HCT116 (cell line): ENCODE measurements around the gene TMEM101. TPM values are rescaled to one million over a fixed set of nuclear protein-coding genes. Genes with fewer than 3 reads are reported as not detected.

Experiments used
- ATAC-seq: fragments of 200-7000 bp; cut with Tn5 transposase; 2 replicates; pipeline ENCODE4 v1.9.1; 2020; ENCODE audit warnings: mild to moderate bottlenecking, moderate library complexity
- BruUV-seq: library from RNA; stranded (reverse); fragments of 400-500 nt; replicated peaks from 2 replicates; lab custom pipeline; 2021; lab: Mats Ljungman, UMichigan
- CTCF ChIA-PET: fragments of 300-600 bp; sonication (Branson Sonifier 250); formaldehyde crosslinking; loops from one replicate; lab custom pipeline; 2021; ENCODE audit warnings: antibody characterized with exemption; lab: Charles Lee
- POLR2A ChIA-PET: fragments of 300-600, 350-600 bp; sonication (Branson Sonifier 250); formaldehyde crosslinking; loops from one replicate; lab custom pipeline; 2021; ENCODE audit warnings: antibody characterized with exemption; lab: Charles Lee
- RAD21 ChIA-PET, 2 experiments: fragments of 300-600 bp; sonication (Branson Sonifier 250); formaldehyde crosslinking; loops; one replicate each; lab custom pipeline; 2023; ENCODE audit warnings: low total read pairs in 2 of 2; ENCODE audit not compliant: uncharacterized antibody in 2 of 2, unreplicated experiment in 2 of 2, low non-redundant PET in 1 of 2; lab: Charles Lee
- DNase-seq: peaks from one replicate; pipeline ENCODE4 v3.0.0-alpha.2; 2010; ENCODE audit warnings: low read depth, low spot score
- H2AFZ ChIP-seq: fragments of 200-600 bp; shearing (Covaris generic), sonication (generic); 2 replicates; pipeline ENCODE4 v1.6.1; 2017; ENCODE audit warnings: low read depth, mixed run types, mixed read lengths, antibody characterized with exemption, low read length; ENCODE audit not compliant: poor library complexity, severe bottlenecking
- H3K27ac ChIP-seq: 2 replicates; pipeline ENCODE4 v1.5.1; 2012; ENCODE audit warnings: low read depth, low read length
- H3K27me3 ChIP-seq: fragments of 200-600 bp; sonication (generic); 2 replicates; pipeline ENCODE4 v1.6.1; 2016; ENCODE audit warnings: mixed run types, low read length, mixed read lengths; ENCODE audit not compliant: insufficient read depth
- H3K36me3 ChIP-seq, 2 experiments: fragments of 200-500 bp in 1 of 2; fragments of 200-600 bp in 1 of 2; sonication (Bioruptor generic) in 1 of 2; sonication (generic) in 1 of 2; 2 replicates each; pipeline versions ENCODE4 v1.5.1 to v1.6.1; 2014 to 2016; ENCODE audit warnings: low read length in 2 of 2, inconsistent platforms in 1 of 2, mixed read lengths in 1 of 2, mixed run types in 1 of 2; ENCODE audit not compliant: insufficient read depth in 2 of 2, control insufficient read depth in 1 of 2
- H3K4me1 ChIP-seq, 2 experiments: fragments of 200-600 bp in 1 of 2; sonication (generic) in 1 of 2; 2 replicates each; pipeline versions ENCODE4 v1.5.1 to v1.6.1; 2012 to 2017; ENCODE audit warnings: low read length in 2 of 2, inconsistent platforms in 1 of 2, mild to moderate bottlenecking in 1 of 2, mixed read lengths in 1 of 2, mixed run types in 1 of 2, moderate library complexity in 1 of 2; ENCODE audit not compliant: insufficient read depth in 2 of 2, control insufficient read depth in 1 of 2
- H3K4me2 ChIP-seq: fragments of 200-600 bp; sonication (generic); 2 replicates; pipeline ENCODE4 v1.6.1; 2017; ENCODE audit warnings: mixed run types, low read length, mixed read lengths
- H3K4me3 ChIP-seq, 2 experiments: fragments of 200-600 bp in 1 of 2; sonication (generic) in 1 of 2; replicated peaks in 1 of 2; 2 replicates each; pipeline ENCODE4 v1.5.1; 2011 to 2016; ENCODE audit warnings: low read length in 2 of 2, control low read depth in 1 of 2, low read depth in 1 of 2, mild to moderate bottlenecking in 1 of 2, mixed read lengths in 1 of 2, mixed run types in 1 of 2
- H3K79me2 ChIP-seq: fragments of 200-600 bp; sonication (generic); 2 replicates; pipeline ENCODE4 v1.6.1; 2017; ENCODE audit warnings: mild to moderate bottlenecking, mixed run types, low read length, moderate library complexity, mixed read lengths; ENCODE audit not compliant: insufficient read depth
- H3K9ac ChIP-seq: fragments of 200-600 bp; sonication (generic); 2 replicates; pipeline ENCODE4 v1.6.1; 2016; ENCODE audit warnings: low read length, mixed read lengths
- H3K9me2 ChIP-seq: fragments of 200-600 bp; sonication (generic), shearing (Covaris generic); 2 replicates; pipeline ENCODE4 v1.6.1; 2017; ENCODE audit warnings: mixed run types, mild to moderate bottlenecking, moderate library complexity; ENCODE audit not compliant: insufficient read depth
- H3K9me3 ChIP-seq, 2 experiments: fragments of 200-500 bp in 1 of 2; fragments of 200-600 bp in 1 of 2; sonication (Bioruptor generic) in 1 of 2; sonication (generic) in 1 of 2; 2 replicates each; pipeline ENCODE4 v1.6.1; 2014 to 2017; ENCODE audit warnings: low read length in 2 of 2, mixed read lengths in 2 of 2, inconsistent platforms in 1 of 2, low read depth in 1 of 2, mild to moderate bottlenecking in 1 of 2, mixed run types in 1 of 2, moderate library complexity in 1 of 2; ENCODE audit not compliant: control insufficient read depth in 1 of 2, insufficient read depth in 1 of 2
- H4K20me1 ChIP-seq: fragments of 200-600 bp; sonication (generic), shearing (Covaris generic); 2 replicates; pipeline ENCODE4 v1.6.1; 2017; ENCODE audit warnings: mixed run types, mild to moderate bottlenecking, moderate library complexity; ENCODE audit not compliant: insufficient read depth
- ELF1 ChIP-seq: IDR thresholded peaks from 2 replicates; pipeline ENCODE4 v1.6.1; 2012; ENCODE audit warnings: low read depth, borderline replicate concordance
- EZH2 ChIP-seq: fragments of 200-600 bp; sonication (generic); IDR thresholded peaks from 2 replicates; pipeline ENCODE4 v1.6.1; 2017; ENCODE audit warnings: antibody characterized with exemption, mixed run types
- EZH2phosphoT487 ChIP-seq: fragments of 200-600 bp; IDR thresholded peaks from 2 replicates; pipeline ENCODE4 v1.6.1; 2018; ENCODE audit warnings: antibody characterized with exemption, borderline replicate concordance
- POLR2A ChIP-seq: IDR thresholded peaks from 2 replicates; pipeline ENCODE4 v1.7.0; 2011; ENCODE audit warnings: borderline replicate concordance; ENCODE audit not compliant: insufficient read depth, insufficient read length; ENCODE audit errors: extremely low read depth
- RAD21 ChIP-seq: IDR thresholded peaks from 2 replicates; pipeline ENCODE4 v1.6.1; 2012; ENCODE audit warnings: low read depth, mild to moderate bottlenecking
- SP1 ChIP-seq: IDR thresholded peaks from 2 replicates; pipeline ENCODE4 v1.6.1; 2012; ENCODE audit warnings: low read depth
- intact Hi-C: fragments of 100-400 bp; cut with micrococcal nuclease; formaldehyde crosslinking; loops from 2 replicates; pipeline ENCODE4 v1.10.0; 2022
- total RNA-seq: library from RNA; stranded (reverse); gene quantifications from one replicate; pipeline ENCODE4 v1.2.1, GENCODE V29; 2021; ENCODE audit not compliant: unreplicated experiment
- TF ChIP-seq, protein P1 (sequence below): IDR thresholded peaks from 2 replicates; pipeline ENCODE4 v1.6.1; 2011; ENCODE audit warnings: mild to moderate bottlenecking, low read length, moderate library complexity; ENCODE audit not compliant: insufficient replicate concordance; ENCODE audit errors: extremely low read depth
- TF ChIP-seq, protein P2 (sequence below): IDR thresholded peaks from 2 replicates; pipeline ENCODE4 v1.6.1; 2012

The TMEM101 gene
- total RNA-seq, 1 experiment from 2014 or later = 43.8 TPM

DNA sequence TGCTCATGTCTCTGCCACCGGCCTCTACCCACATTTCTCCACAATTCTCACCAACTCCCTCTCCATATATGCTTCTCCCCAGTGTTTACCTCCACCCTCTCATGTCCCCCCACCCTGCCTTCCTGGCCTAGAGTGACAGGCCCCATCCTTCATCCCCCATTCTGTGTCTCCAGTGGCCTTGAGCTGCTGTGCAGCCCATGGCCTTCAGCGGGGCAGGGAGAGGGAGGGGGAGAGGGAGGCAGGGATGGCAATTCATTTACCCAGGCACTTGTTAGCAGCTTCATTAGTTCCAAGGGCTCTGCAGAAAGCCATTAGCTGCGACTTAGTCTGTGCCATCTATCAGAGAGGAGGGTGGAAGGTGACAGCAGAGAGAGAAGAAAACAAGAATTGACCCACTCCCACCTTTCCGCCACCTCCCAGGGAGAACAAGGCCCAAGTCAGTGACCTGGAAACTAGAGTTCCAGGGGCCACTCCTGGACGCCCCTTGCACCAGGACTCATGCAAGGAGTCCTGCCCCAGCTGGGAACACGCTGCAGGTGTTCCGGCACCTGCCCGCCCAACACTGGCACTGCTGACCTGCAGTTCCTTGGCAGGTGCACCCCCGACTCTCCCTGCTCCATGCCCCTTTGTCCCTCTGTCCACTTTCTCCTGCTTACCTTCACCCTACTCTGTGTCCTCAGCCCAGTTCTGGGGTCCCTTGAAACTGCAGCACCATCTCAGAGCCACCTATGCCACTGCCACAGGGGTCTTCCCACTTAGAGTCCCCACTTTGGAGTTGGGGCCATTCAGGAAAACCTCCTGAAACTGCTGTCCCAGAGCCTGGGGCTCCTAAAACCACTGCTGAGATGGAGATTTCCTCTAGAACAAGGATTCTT lies 37.6 kb downstream of the TMEM101 start:
- Histone ChIP-seq H3K4me1 (no peaks in the 10 kb centered on the region), H2AFZ (no peak overlapping the region), H3K79me2 (no peaks in the 10 kb centered on the region), H3K4me3 (no peak overlapping the region), H3K27me3 (no peaks in the 10 kb centered on the region)
- DNase-seq = no peak
- TF ChIP-seq, protein P1, sequence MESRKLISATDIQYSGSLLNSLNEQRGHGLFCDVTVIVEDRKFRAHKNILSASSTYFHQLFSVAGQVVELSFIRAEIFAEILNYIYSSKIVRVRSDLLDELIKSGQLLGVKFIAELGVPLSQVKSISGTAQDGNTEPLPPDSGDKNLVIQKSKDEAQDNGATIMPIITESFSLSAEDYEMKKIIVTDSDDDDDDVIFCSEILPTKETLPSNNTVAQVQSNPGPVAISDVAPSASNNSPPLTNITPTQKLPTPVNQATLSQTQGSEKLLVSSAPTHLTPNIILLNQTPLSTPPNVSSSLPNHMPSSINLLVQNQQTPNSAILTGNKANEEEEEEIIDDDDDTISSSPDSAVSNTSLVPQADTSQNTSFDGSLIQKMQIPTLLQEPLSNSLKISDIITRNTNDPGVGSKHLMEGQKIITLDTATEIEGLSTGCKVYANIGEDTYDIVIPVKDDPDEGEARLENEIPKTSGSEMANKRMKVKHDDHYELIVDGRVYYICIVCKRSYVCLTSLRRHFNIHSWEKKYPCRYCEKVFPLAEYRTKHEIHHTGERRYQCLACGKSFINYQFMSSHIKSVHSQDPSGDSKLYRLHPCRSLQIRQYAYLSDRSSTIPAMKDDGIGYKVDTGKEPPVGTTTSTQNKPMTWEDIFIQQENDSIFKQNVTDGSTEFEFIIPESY = no peak
- TF ChIP-seq SP1 = no peak
- TF ChIP-seq EZH2 = no peak
- TF ChIP-seq, all 23 proteins: peak for 0
- no TSS peak for BruUV-seq
- no peaks in the 10 kb centered on the region for H3K36me3 ChIP-seq
- H3K9ac ChIP-seq = no peak overlapping the region
- ChIA-PET CTCF (no interaction called here), RAD21 (no interaction called here), POLR2A (no interaction called here)
- intact Hi-C loops = no loop called here
- ATAC-seq = no peak
- no peak overlapping the region for H3K4me2 ChIP-seq
- no peaks in the 10 kb centered on the region for H3K9me3 ChIP-seq
- H4K20me1 ChIP-seq = no peaks in the 10 kb centered on the region
- H3K9me2 ChIP-seq = no peaks in the 10 kb centered on the region
- H3K27ac ChIP-seq = no peak overlapping the region

DNA sequence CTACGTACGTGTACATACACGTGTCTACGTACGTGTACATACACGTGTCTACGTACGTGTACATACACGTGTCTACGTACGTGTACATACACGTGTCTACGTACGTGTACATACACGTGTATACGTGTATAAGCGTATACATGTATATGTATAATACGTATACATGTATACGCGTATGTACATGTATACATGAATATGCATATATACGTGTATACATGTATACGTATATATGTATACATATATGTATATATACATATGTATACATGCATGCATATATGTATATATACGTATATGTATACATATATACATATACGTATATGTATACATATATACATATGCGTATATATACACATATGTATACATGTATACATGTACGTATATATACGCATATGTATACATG lies 38.9 kb downstream of the TMEM101 start:
- no TSS peak for BruUV-seq
- ChIA-PET RAD21 (no interaction called here), POLR2A (no interaction called here), CTCF (no interaction called here)
- H3K4me1 ChIP-seq = no peaks in the 10 kb centered on the region
- H3K4me3 ChIP-seq = no peak overlapping the region
- H3K9ac ChIP-seq = no peak overlapping the region
- TF ChIP-seq EZH2phosphoT487 (no peak), ELF1 (no peak), RAD21 (no peak), POLR2A (no peak)
- TF ChIP-seq, protein P2, sequence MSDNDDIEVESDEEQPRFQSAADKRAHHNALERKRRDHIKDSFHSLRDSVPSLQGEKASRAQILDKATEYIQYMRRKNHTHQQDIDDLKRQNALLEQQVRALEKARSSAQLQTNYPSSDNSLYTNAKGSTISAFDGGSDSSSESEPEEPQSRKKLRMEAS = no peak
- intact Hi-C loops = no loop called here
- no peaks in the 10 kb centered on the region for H4K20me1 ChIP-seq
- H2AFZ ChIP-seq = no peak overlapping the region
- H3K27ac ChIP-seq = no peak overlapping the region
- no peak for DNase-seq
- no peaks in the 10 kb centered on the region for H3K36me3 ChIP-seq
- H3K9me2 ChIP-seq = no peaks in the 10 kb centered on the region
- no peak for ATAC-seq
- H3K4me2 ChIP-seq = no peak overlapping the region
- H3K27me3 ChIP-seq = no peaks in the 10 kb centered on the region
- no peaks in the 10 kb centered on the region for H3K9me3 ChIP-seq
- no peaks in the 10 kb centered on the region for H3K79me2 ChIP-seq
